Stomach (tissue), 9 donors: ENCODE measurements around the gene RNF151. TPM values are rescaled to one million over a fixed set of nuclear protein-coding genes. Genes with fewer than 3 reads are reported as not detected.

Source experiments
- DNase-seq, 2 donors: peaks; one replicate each; pipeline versions ENCODE4 v3.0.0 to v3.0.0-alpha.2; 2013 to 2019
- H3K27ac ChIP-seq, 5 donors: fragments of 200-600 bp in 4 of 5; sonication (generic) in 4 of 5; one replicate each; pipeline ENCODE4 v1.5.1; 2013 to 2019; ENCODE audit warnings: mild to moderate bottlenecking in 1 of 5, moderate library complexity in 1 of 5
- H3K27me3 ChIP-seq, 3 donors: fragments of 200-600 bp; sonication (generic); one replicate each; pipeline ENCODE4 v1.5.1; 2017 to 2019; ENCODE audit warnings: mixed run types in 1 of 3
- H3K36me3 ChIP-seq, 4 donors: fragments of 200-600 bp; sonication (generic); 1 replicate in 3 of 4; 2 replicates in 1 of 4; pipeline ENCODE4 v1.5.1; 2016 to 2019
- H3K4me1 ChIP-seq, 4 donors: fragments of 200-600 bp; sonication (generic); one replicate each; pipeline ENCODE4 v1.5.1; 2016 to 2019
- H3K4me3 ChIP-seq, 4 donors: fragments of 200-600 bp; sonication (generic) in 3 of 4; one replicate each; pipeline ENCODE4 v1.5.1; 2016 to 2019; ENCODE audit warnings: mild to moderate bottlenecking in 1 of 4
- H3K9me3 ChIP-seq, 4 donors: fragments of 200-600 bp; sonication (generic); one replicate each; pipeline ENCODE4 v1.5.1; 2016 to 2019
- EP300 ChIP-seq: sonication (generic); formaldehyde crosslinking; IDR thresholded peaks from one replicate; pipeline ENCODE4 v1.6.1; 2017; ENCODE audit warnings: antibody characterized with exemption
- POLR2A ChIP-seq, 4 donors: fragments of 450-650 bp; IDR thresholded peaks; one replicate each; pipeline ENCODE4 v1.6.1; 2016; ENCODE audit warnings: antibody characterized with exemption in 4 of 4, control low read depth in 2 of 4, mild to moderate bottlenecking in 1 of 4, moderate library complexity in 1 of 4
- POLR2AphosphoS5 ChIP-seq, 3 donors: sonication (generic); formaldehyde crosslinking; IDR thresholded peaks; one replicate each; pipeline ENCODE4 v1.6.1; 2016; ENCODE audit warnings: antibody characterized with exemption in 3 of 3
- WGBS, 5 donors: extraction: QIAGEN DNeasy Blood & Tissue Kit in 3 of 5; methylation state at CpG; one replicate each; pipeline versions ENCODE4 v1.1.5 to v1.1.7; 2013 to 2018; 5-methylcytosine and 5-hydroxymethylcytosine counted together
- intact Hi-C: fragments of 100-400 bp; cut with DNase I; formaldehyde crosslinking; loops from one replicate; pipeline ENCODE4 v1.15.1; 2023; ENCODE audit warnings: low total_unique reads
- polyA plus RNA-seq, 3 donors: library from polyadenylated mRNA; stranded (reverse); fragments of 200-250 nt; gene quantifications; one replicate each; pipeline ENCODE4 v1.2.3, GENCODE V29; 2013
- total RNA-seq, 5 donors: library from RNA; depleted of rRNA; stranded (reverse); fragments of >200 nt; gene quantifications; one replicate each; pipeline versions ENCODE4 v1.1.0 to v1.2.3, GENCODE V29; 2014 to 2016
- TF ChIP-seq, protein P1 (sequence below), 7 experiments: fragments of 450-650 bp in 4 of 7; fragments of 200-600 bp in 3 of 7; sonication (generic) in 3 of 7; IDR thresholded peaks; one replicate each; pipeline ENCODE4 v1.5.1; 2016 to 2019; ENCODE audit warnings: antibody characterized with exemption in 7 of 7, control low read depth in 2 of 7, mild to moderate bottlenecking in 1 of 7
- donor health status: healthy with polysubstance abuse.
- donor health status: Bipolar disorder and iron deficiency.
- donor health status: healthy.

The RNF151 gene
- total and polyA plus RNA-seq, 8 donors: not detected

DNA sequence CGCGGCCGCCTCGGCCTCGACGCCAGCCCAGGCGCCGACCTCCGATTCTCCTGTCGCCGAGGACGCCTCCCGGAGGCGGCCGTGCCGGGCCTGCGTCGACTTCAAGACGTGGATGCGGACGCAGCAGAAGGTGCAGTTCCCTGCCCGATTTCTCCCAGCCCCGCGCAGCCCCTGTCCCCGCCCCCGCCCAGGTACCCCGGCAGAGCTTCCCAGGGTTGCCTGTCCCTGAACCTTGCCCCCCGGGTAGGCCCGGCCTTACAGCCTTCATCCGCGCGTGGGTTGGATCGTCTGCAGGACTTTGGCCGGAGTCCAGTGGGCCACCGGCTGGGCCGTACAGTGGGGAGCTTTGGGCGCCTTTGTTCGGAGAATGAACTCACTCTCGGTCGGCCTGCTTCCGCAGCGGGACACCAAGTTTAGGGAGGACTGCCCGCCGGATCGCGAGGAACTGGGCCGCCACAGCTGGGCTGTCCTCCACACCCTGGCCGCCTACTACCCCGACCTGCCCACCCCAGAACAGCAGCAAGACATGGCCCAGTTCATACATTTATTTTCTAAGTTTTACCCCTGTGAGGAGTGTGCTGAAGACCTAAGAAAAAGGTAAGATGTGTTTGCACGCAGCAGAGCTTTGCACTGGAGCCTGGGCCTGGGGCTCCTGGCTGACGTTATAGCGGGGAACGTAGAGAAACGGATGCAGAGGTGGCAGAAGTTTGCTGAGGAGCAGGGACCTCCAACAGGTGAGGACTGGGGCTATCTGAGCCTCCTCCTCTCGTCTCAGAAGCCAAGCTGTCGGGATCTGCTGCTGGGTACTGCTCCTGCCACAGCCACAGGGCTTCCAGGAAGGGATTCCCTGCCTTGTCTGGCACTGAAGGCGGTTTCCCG lies 17.9 kb downstream of the RNF151 start:
- intact Hi-C loops: no loop called here

DNA sequence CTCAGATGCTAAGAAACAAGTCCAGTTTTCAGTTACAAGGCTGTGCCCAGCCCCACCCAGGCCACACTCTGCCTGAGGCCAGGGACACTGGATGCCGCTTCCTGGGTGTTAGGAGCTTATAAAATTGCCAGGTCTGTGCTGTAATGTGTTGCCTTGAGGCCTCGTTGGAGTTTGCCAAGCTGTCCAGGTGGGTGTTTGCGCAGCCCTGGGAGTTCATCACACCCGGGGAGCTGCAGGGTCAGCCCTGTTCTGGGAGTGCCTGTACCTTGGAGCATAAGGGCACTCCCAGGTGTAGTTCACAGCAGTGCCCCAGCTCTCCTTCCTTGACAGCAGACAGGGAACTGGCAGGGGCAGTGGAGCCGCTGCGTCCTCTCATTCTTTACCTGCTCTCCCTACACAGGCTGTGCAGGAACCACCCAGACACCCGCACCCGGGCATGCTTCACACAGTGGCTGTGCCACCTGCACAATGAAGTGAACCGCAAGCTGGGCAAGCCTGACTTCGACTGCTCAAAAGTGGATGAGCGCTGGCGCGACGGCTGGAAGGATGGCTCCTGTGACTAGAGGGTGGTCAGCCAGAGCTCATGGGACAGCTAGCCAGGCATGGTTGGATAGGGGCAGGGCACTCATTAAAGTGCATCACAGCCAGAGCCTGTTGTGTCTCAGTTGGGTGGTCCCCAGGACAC lies 19.0 kb downstream of the RNF151 start:
- Histone ChIP-seq H3K4me1 (peaks cover 30 to 67% (median 63%) of the 10 kb centered on the region in 4 donors), H3K4me3 (peak overlapping the region in 1 of 4 donors; percentile 83)
- 87 to 94% (median 89%) methylated on average over 4 to 14 of the region's 14 CpGs for WGBS, 5 donors

More for the DNA sequence above, 17.9 kb downstream of the RNF151 start:
- H3K27me3 ChIP-seq: peaks cover 4 to 56% (median 36%) of the 10 kb centered on the region in 3 donors
- no peak for DNase-seq
- peaks cover 14 to 23% (median 21%) of the 10 kb centered on the region in 4 donors for H3K36me3 ChIP-seq
- H3K4me3 ChIP-seq: peak overlapping the region; percentile 77 to 83 (median 78)
- H3K4me1 ChIP-seq: peaks cover 30 to 68% (median 65%) of the 10 kb centered on the region in 4 donors
- no peak for TF ChIP-seq POLR2AphosphoS5 (IDR thresholded peaks at IDR 0.05)
- no peak for TF ChIP-seq POLR2A (IDR thresholded peaks at IDR 0.05)
- whole genome bisulfite sequencing, 5 donors: 8 to 30% (median 12%) methylated on average over 17 to 58 of the region's 58 CpGs
- peak overlapping the region; percentile 64 to 84 (median 76) for H3K27ac ChIP-seq
- no peaks in the 10 kb centered on the region for H3K9me3 ChIP-seq

DNA sequence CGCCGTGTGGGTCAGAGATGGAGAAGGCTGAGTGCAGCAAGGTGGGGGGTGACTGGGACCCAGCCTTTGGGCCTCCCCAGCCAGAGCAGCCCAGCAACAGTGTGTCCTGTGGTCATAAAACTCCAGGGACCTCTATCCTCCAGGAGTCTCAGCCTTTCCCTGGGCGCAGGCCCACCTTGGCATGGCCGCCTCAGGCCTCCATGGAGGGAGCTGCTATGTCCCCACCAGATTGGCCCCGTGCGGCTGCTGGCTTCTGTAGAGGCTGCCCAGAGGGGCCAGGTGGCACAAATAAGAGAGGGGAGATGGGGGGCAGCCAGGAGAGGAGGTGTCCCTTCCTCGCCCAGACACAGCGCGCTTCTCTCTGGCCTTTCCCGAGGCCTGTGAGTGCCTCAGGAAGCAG lies 20.5 kb downstream of the RNF151 start:
- TF ChIP-seq EP300: no peak
- TF ChIP-seq, protein P1, sequence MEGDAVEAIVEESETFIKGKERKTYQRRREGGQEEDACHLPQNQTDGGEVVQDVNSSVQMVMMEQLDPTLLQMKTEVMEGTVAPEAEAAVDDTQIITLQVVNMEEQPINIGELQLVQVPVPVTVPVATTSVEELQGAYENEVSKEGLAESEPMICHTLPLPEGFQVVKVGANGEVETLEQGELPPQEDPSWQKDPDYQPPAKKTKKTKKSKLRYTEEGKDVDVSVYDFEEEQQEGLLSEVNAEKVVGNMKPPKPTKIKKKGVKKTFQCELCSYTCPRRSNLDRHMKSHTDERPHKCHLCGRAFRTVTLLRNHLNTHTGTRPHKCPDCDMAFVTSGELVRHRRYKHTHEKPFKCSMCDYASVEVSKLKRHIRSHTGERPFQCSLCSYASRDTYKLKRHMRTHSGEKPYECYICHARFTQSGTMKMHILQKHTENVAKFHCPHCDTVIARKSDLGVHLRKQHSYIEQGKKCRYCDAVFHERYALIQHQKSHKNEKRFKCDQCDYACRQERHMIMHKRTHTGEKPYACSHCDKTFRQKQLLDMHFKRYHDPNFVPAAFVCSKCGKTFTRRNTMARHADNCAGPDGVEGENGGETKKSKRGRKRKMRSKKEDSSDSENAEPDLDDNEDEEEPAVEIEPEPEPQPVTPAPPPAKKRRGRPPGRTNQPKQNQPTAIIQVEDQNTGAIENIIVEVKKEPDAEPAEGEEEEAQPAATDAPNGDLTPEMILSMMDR (IDR thresholded peaks at IDR 0.05): no peak
- no peak for TF ChIP-seq POLR2AphosphoS5 (IDR thresholded peaks at IDR 0.05)
- TF ChIP-seq POLR2A (IDR thresholded peaks at IDR 0.05): no peak
- Histone ChIP-seq H3K4me1 (peaks cover 41 to 67% (median 66%) of the 10 kb centered on the region in 4 donors), H3K4me3 (no peak overlapping the region), H3K9me3 (no peaks in the 10 kb centered on the region), H3K27ac (no peak overlapping the region), H3K27me3 (peaks cover 7 to 56% (median 35%) of the 10 kb centered on the region in 3 donors), H3K36me3 (peaks cover 14 to 23% (median 21%) of the 10 kb centered on the region in 4 donors)
- intact Hi-C loops: no loop called here
- DNase-seq: no peak
- WGBS, 5 donors: 91 to 96% (median 94%) methylated on average over 10 of the region's 10 CpGs

More for the DNA sequence above, 19.0 kb downstream of the RNF151 start:
- Histone ChIP-seq H3K27ac (no peak overlapping the region), H3K9me3 (no peaks in the 10 kb centered on the region), H3K36me3 (peaks cover 14 to 23% (median 21%) of the 10 kb centered on the region in 4 donors), H3K27me3 (peaks cover 7 to 56% (median 36%) of the 10 kb centered on the region in 3 donors)
- no peak for DNase-seq
- TF ChIP-seq, protein P1 (IDR thresholded peaks at IDR 0.05): no peak
- no peak for TF ChIP-seq POLR2A (IDR thresholded peaks at IDR 0.05)
- TF ChIP-seq EP300: no peak
- no peak for TF ChIP-seq POLR2AphosphoS5 (IDR thresholded peaks at IDR 0.05)
- intact Hi-C loops: no loop called here

DNA sequence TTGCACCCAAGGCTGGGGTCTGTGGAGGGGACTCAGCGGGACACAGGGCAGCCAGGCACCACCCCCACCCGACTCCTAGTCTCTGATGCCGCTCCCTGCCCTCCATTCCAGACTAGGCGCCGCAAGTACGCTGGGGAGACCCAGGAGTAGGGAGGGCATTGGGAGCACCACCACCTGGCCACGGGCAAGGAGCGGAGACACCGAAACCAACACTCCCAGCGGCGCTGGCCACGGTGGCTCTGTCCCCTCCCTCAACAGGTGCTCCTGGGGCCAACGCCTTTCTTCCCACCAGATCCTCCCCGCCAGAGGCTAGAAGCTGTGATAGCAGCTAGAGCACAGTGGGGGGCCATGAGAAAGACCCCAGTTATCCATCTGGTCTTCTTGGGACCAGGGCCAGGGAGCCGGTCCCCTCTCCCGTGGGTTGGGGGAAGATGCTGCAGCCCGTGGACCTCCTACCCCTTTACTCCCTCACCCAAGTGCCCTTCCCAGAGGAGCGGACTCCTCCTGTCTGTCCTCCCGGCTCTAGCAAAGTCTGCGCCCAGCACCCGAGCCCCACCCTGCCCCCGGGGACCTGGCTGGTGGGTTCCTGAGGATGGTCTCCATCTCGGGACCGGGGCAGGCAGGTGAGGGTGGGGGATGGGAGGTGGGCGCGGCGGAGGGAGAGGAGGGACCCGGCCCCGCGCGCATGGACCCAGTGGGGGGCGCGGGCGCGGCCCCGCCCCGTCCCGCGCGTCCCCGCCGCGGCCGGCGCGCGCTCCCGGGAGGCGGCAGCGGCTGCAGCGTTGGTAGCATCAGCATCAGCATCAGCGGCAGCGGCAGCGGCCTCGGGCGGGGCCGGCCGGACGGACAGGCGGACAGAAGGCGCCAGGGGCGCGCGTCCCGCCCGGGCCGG lies 22.8 kb downstream of the RNF151 start, which contains the start of gene SYNGR3:
TSS of gene SYNGR3 (plus strand) at position 762 of the 892 bp plus-strand sequence. CDS start 133 bp downstream, outside the sequence.
- Histone ChIP-seq H3K9me3 (no peaks in the 10 kb centered on the region), H3K27me3 (peaks cover 7 to 53% (median 35%) of the 10 kb centered on the region in 3 donors), H3K4me3 (peak within 1 kb of the TSS; percentile 19 to 38 (median 32)), H3K4me1 (peaks cover 37 to 60% (median 58%) of the 10 kb centered on the region in 4 donors), H3K36me3 (peaks cover 14 to 23% (median 21%) of the 10 kb centered on the region in 4 donors), H3K27ac (peak within 1 kb of the TSS in 3 of 5 donors; percentile 23 to 71 (median 44))
- no peak for TF ChIP-seq POLR2AphosphoS5 (IDR thresholded peaks at IDR 0.05)
- no peak for TF ChIP-seq EP300
- no peak for TF ChIP-seq POLR2A (IDR thresholded peaks at IDR 0.05)
- intact Hi-C loops: no loop called here
- no peak for DNase-seq
- 2 to 13% (median 4%) methylated on average over 20 to 67 of the region's 67 CpGs for WGBS, 5 donors
